GM19035 (cell line): ENCODE data around the gene FABP3.

Experiments used
- ATAC-seq: cut with Tn5 transposase; IDR thresholded peaks from one replicate; pipeline ENCODE4 v1.9.1; 2021; ENCODE audit not compliant: unreplicated experiment

FABP3 gene

GRCh38 chr1:31324992-31325391, 47.9 kb downstream of the FABP3 start:
- no peak for ATAC-seq

- ATAC-seq: no peak
These were observed 48.8 kb downstream of the FABP3 start for GRCh38 chr1:31324093-31324492.

GRCh38 chr1:31318146-31318545, 54.7 kb downstream of the FABP3 start:
- ATAC-seq: no peak

GRCh38 chr1:31315902-31316301, 57.0 kb downstream of the FABP3 start:
- no peak for ATAC-seq
